NT2/D1 (cell line): Measurements from ENCODE around the gene CADM2.

Experiments
- YY1 ChIP-seq: IDR thresholded peaks from 2 replicates; pipeline ENCODE4 v1.6.1; 2011; ENCODE audit not compliant: insufficient read length, insufficient read depth
- ZNF274 ChIP-seq: IDR thresholded peaks from 2 replicates; pipeline ENCODE4 v1.6.1; 2011; ENCODE audit warnings: mild to moderate bottlenecking, low read depth, low read length

GRCh38 chr3:85737846-85738245 lies 779.1 kb downstream of the CADM2 start:
- TF ChIP-seq YY1 = no peak
- TF ChIP-seq ZNF274 = no peak
